ENCODE results near the gene CYB5R3.

GRCh38 chr22:42645938-42646568 is 3.1 kb downstream of the CYB5R3 start:
- TF ChIP-seq CTCF (conservative IDR thresholded peaks at IDR 0.05) (no peak), EZH2 (IDR thresholded peaks at IDR 0.05; ENCODE audit: low read depth) (no peak)

Data from PC-9 (cell line).